GM12878 (cell line): Measurements from ENCODE around the gene MAML3. TPM values are rescaled to one million over a fixed set of nuclear protein-coding genes. Genes with fewer than 3 reads are reported as not detected.

Source experiments
- ATAC-seq: fragments of 200-7000 bp; cut with Tn5 transposase; 3 replicates; pipeline ENCODE4 v1.9.1; 2020; ENCODE audit warnings: mild to moderate bottlenecking, moderate library complexity
- BruUV-seq: library from RNA; stranded (reverse); fragments of 400-500 nt; replicated peaks from 2 replicates; lab custom pipeline; 2021; lab: Mats Ljungman, UMichigan
- CTCF ChIA-PET: fragments of 300-600 bp; sonication (Branson Sonifier 250); formaldehyde crosslinking; extraction: SDS; loops from one replicate; lab custom pipeline; 2021; ENCODE audit warnings: inconsistent platforms; lab: Yijun Ruan, JAX
- POLR2A ChIA-PET: fragments of 350-600 bp; formaldehyde crosslinking; extraction: SDS; loops from one replicate; lab custom pipeline; 2021; ENCODE audit warnings: inconsistent platforms; lab: Charles Lee
- RAD21 ChIA-PET: fragments of 300-600 bp; sonication (Branson Sonifier 250); formaldehyde crosslinking; loops from one replicate; lab custom pipeline; 2023; ENCODE audit warnings: antibody characterized with exemption; ENCODE audit not compliant: unreplicated experiment; lab: Charles Lee
- SMC1A ChIA-PET: fragments of 300-600 bp; sonication (Branson Sonifier 250); formaldehyde crosslinking; loops from one replicate; lab custom pipeline; 2023; ENCODE audit not compliant: unreplicated experiment, uncharacterized antibody; lab: Charles Lee
- DNase-seq: peaks from one replicate; pipeline ENCODE4 v3.0.0-alpha.2; 2011; ENCODE audit warnings: low read depth, low spot score
- FAIRE-seq: peaks from 3 replicates; lab custom pipeline; 2011; peaks lifted over from hg19 to GRCh38; lab: Jason Lieb, UNC
- H2AFZ ChIP-seq: 2 replicates; pipeline ENCODE4 v1.6.0; 2011; ENCODE audit warnings: low read depth, low read length, control low read depth; ENCODE audit not compliant: control insufficient read depth
- H3K27ac ChIP-seq: 2 replicates; pipeline ENCODE4 v1.5.1; 2011; ENCODE audit warnings: control low read depth; ENCODE audit not compliant: control insufficient read depth, insufficient read depth
- H3K27me3 ChIP-seq, 2 experiments: replicated peaks in 1 of 2; 2 replicates each; pipeline versions ENCODE4 v1.6.0 to v1.6.1; 2011; ENCODE audit warnings: low read length in 1 of 2; ENCODE audit not compliant: control insufficient read depth in 2 of 2, insufficient read depth in 2 of 2
- H3K36me3 ChIP-seq, 2 experiments: 2 replicates each; pipeline ENCODE4 v1.5.1; 2011; ENCODE audit warnings: low read length in 1 of 2; ENCODE audit not compliant: control insufficient read depth in 2 of 2, insufficient read depth in 2 of 2
- H3K4me1 ChIP-seq: 2 replicates; pipeline ENCODE4 v1.6.1; 2011; ENCODE audit warnings: mild to moderate bottlenecking, low read length, moderate library complexity, mixed read lengths; ENCODE audit not compliant: control insufficient read depth, insufficient read depth
- H3K4me2 ChIP-seq: 2 replicates; pipeline ENCODE4 v1.6.0; 2011; ENCODE audit warnings: control low read depth; ENCODE audit not compliant: control insufficient read depth, insufficient read depth
- H3K4me3 ChIP-seq: fragments of 200-600 bp; sonication (generic); 2 replicates; pipeline ENCODE4 v1.5.1; 2016
- H3K79me2 ChIP-seq: 2 replicates; pipeline ENCODE4 v1.6.0; 2011; ENCODE audit warnings: low read length; ENCODE audit not compliant: control insufficient read depth, insufficient read depth
- H3K9ac ChIP-seq: 2 replicates; pipeline ENCODE4 v1.8.0; 2011; ENCODE audit warnings: low read length, control low read depth, mixed read lengths; ENCODE audit not compliant: control insufficient read depth, insufficient read depth
- H3K9me3 ChIP-seq: replicated peaks from 3 replicates; pipeline ENCODE4 v1.5.1; 2011; ENCODE audit warnings: mild to moderate bottlenecking, low read length; ENCODE audit not compliant: control insufficient read depth, insufficient read depth
- H4K20me1 ChIP-seq: 2 replicates; pipeline ENCODE4 v1.6.0; 2011; ENCODE audit not compliant: control insufficient read depth, insufficient read depth
- DPF2 ChIP-seq: fragments of 450-650 bp; IDR thresholded peaks from 2 replicates; pipeline ENCODE4 v1.6.1; 2017; ENCODE audit warnings: mild to moderate bottlenecking
- ELK1 ChIP-seq: IDR thresholded peaks from 2 replicates; pipeline ENCODE4 v1.6.1; 2012; ENCODE audit warnings: low read depth, low read length, improper control_type of control experiment
- ESRRA ChIP-seq: IDR thresholded peaks from 2 replicates; pipeline ENCODE4 v1.6.1; 2012; ENCODE audit warnings: mild to moderate bottlenecking, low read length, improper control_type of control experiment
- RB1 ChIP-seq: fragments of 450-650 bp; formaldehyde crosslinking; IDR thresholded peaks from 2 replicates; pipeline ENCODE4 v1.6.1; 2017; ENCODE audit warnings: mild to moderate bottlenecking, borderline replicate concordance
- RCOR1 ChIP-seq: conservative IDR thresholded peaks from 2 replicates; pipeline ENCODE4 v1.6.1; 2012; ENCODE audit warnings: low read depth, low read length, improper control_type of control experiment
- WGBS: methylation state at CpG from one replicate; pipeline ENCODE4 v1.1.6; 2016; ENCODE audit warnings: low lambda C conversion rate; ENCODE audit not compliant: insufficient replicate concordance, insufficient coverage; ENCODE audit errors: missing lambda C conversion rate; 5-methylcytosine and 5-hydroxymethylcytosine counted together
- in situ Hi-C: fragments of 300-500 bp; cut with MboI; formaldehyde crosslinking; loops from 9 replicates; pipeline ENCODE4 v1.14.3; 2018; ENCODE audit warnings: mixed read lengths
- intact Hi-C: fragments of 100-400 bp; cut with micrococcal nuclease; formaldehyde crosslinking; loops from one replicate; pipeline ENCODE4 v1.14.2; 2022; ENCODE audit not compliant: unreplicated experiment
- polyA plus RNA-seq, 11 experiments: library from polyadenylated mRNA; depleted of rRNA in 4 of 11; unstranded in 6 of 11; stranded (reverse) in 5 of 11; fragments of >200 nt; fragmentation: Nextera tagmentation in 4 of 11; fragmentation: Illumina TruSeq in 1 of 11; extraction: Ambion mirVana in 4 of 11; extraction: Trizol in 1 of 11; gene quantifications; 1 replicate in 1 of 11; 2 replicates in 10 of 11; pipeline versions ENCODE4 v1.2.1 to v1.2.3, GENCODE V29; 2011 to 2016; ENCODE audit warnings: inconsistent platforms in 2 of 11, missing spikeins in 2 of 11, low read depth in 1 of 11
- total RNA-seq, 4 experiments: library from RNA; depleted of rRNA in 3 of 4; stranded (reverse); fragments of >200 nt in 3 of 4; fragmentation: Illumina TruSeq in 1 of 4; extraction: Trizol in 1 of 4; gene quantifications; 2 replicates each; pipeline versions ENCODE4 v1.2.1 to v1.2.3, GENCODE V29; 2013 to 2021

Gene MAML3
- total and polyA plus RNA-seq, 10 of the 15 experiments (the other 5 are each of a cell fraction or from before 2014, with no cell fraction given): under 0.01 to 0.53 (median 0.06) TPM; not detected in 2

GRCh38 chr4:139754938-139755337 is 399.0 kb downstream of the MAML3 start:
- RAD21 ChIA-PET: no interaction called here
- FAIRE-seq: no peak
- in situ Hi-C loops (no loop called here), intact Hi-C loops (no loop called here)
- 41% methylated on average over 12 of the region's 12 CpGs for WGBS
- BruUV-seq: no TSS peak
- H3K27ac ChIP-seq: no peak overlapping the region
- CTCF ChIA-PET: interaction anchor here (1.2 kb wide), 1 partner anchor 9 kb away, joined by 3 read pairs; no protein-coding TSS in a partner anchor
- no peaks in the 10 kb centered on the region for H4K20me1 ChIP-seq
- TF ChIP-seq ESRRA (no peak), RB1 (no peak)
- no peak for ATAC-seq
- no peaks in the 10 kb centered on the region for H3K79me2 ChIP-seq
- no peaks in the 10 kb centered on the region for H3K9me3 ChIP-seq
- H3K4me1 ChIP-seq: no peaks in the 10 kb centered on the region
- no peak overlapping the region for H3K4me3 ChIP-seq
- peaks cover 0 to 3% of the 10 kb centered on the region in 2 experiments; a peak in 2 of 4 replicates for H3K27me3 ChIP-seq
- H3K36me3 ChIP-seq: no peaks in the 10 kb centered on the region
- H3K4me2 ChIP-seq: no peak overlapping the region
- H3K9ac ChIP-seq: no peak overlapping the region
- SMC1A ChIA-PET: interaction anchor here (0.9 kb wide), 1 partner anchor 15 kb away, joined by 3 read pairs; no protein-coding TSS in a partner anchor
- no peak overlapping the region for H2AFZ ChIP-seq
- DNase-seq: no peak
- POLR2A ChIA-PET: interaction anchor here (0.6 kb wide), 1 partner anchor 128 kb away, joined by 5 read pairs; no protein-coding TSS in a partner anchor

GRCh38 chr4:139753686-139754085 is 400.3 kb downstream of the MAML3 start:
- H2AFZ ChIP-seq: no peak overlapping the region
- ATAC-seq: no peak
- RAD21 ChIA-PET: no interaction called here
- peaks cover 0 to 3% of the 10 kb centered on the region in 2 experiments; a peak in 2 of 4 replicates for H3K27me3 ChIP-seq
- in situ Hi-C loops: no loop called here
- 43% methylated on average over 3 of the region's 3 CpGs for WGBS
- no peaks in the 10 kb centered on the region for H4K20me1 ChIP-seq
- FAIRE-seq: no peak
- H3K9me3 ChIP-seq: no peaks in the 10 kb centered on the region
- H3K36me3 ChIP-seq: no peaks in the 10 kb centered on the region
- H3K79me2 ChIP-seq: no peaks in the 10 kb centered on the region
- H3K4me1 ChIP-seq: no peaks in the 10 kb centered on the region
- H3K27ac ChIP-seq: no peak overlapping the region
- POLR2A ChIA-PET: no interaction called here
- H3K4me3 ChIP-seq: no peak overlapping the region
- CTCF ChIA-PET: no interaction called here
- DNase-seq: no peak
- no peak overlapping the region for H3K4me2 ChIP-seq
- H3K9ac ChIP-seq: no peak overlapping the region
- TF ChIP-seq RCOR1 (no peak), ELK1 (no peak), DPF2 (no peak)
- BruUV-seq: no TSS peak
- SMC1A ChIA-PET: no interaction called here
- intact Hi-C loops: no loop called here
